Middle frontal gyrus (tissue), 1 donor: Measurements from ENCODE around the gene CHST14.
A peak's percentile ranks its signal among the peaks of the same experiment; 100 is the strongest.

Source experiments
- DNase-seq: peaks from one replicate; pipeline ENCODE4 v3.0.0-alpha.2; 2015; ENCODE audit warnings: low spot score; ENCODE audit errors: extremely low spot score

The CHST14 gene

GRCh38 chr15:40487816-40488682 is 17.3 kb downstream of the CHST14 start:
- no peak for DNase-seq

- DNase-seq, result no peak
These were observed 18.7 kb downstream of the CHST14 start for GRCh38 chr15:40489274-40490175.

- DNase-seq, result no peak
These were observed 22.5 kb downstream of the CHST14 start for GRCh38 chr15:40493089-40493840.

- DNase-seq, result no peak
These were observed 24.7 kb downstream of the CHST14 start for GRCh38 chr15:40495516-40495915.

- DNase-seq, result no peak
These were observed 27.6 kb downstream of the CHST14 start for GRCh38 chr15:40498418-40498817.

GRCh38 chr15:40498891-40499290 is 28.1 kb downstream of the CHST14 start:
- no peak for DNase-seq

- DNase-seq, result no peak
These were observed 29.1 kb downstream of the CHST14 start for GRCh38 chr15:40499931-40500330.

GRCh38 chr15:40500568-40501330 is 30.0 kb downstream of the CHST14 start:
- no peak for DNase-seq

- no peak for DNase-seq
These were observed 30.7 kb downstream of the CHST14 start for GRCh38 chr15:40501487-40501886.

- DNase-seq, result peak; percentile 22
These were observed 36.3 kb downstream of the CHST14 start for GRCh38 chr15:40506964-40507571.

GRCh38 chr15:40508216-40508615 is 37.4 kb downstream of the CHST14 start:
- no peak for DNase-seq

- no peak for DNase-seq
These were observed 39.4 kb downstream of the CHST14 start for GRCh38 chr15:40510201-40510600.

- no peak for DNase-seq
These were observed 40.3 kb downstream of the CHST14 start for GRCh38 chr15:40511093-40511471.

GRCh38 chr15:40511472-40512133 is 40.8 kb downstream of the CHST14 start:
- DNase-seq, result no peak

- DNase-seq, result no peak
These were observed 41.7 kb downstream of the CHST14 start for GRCh38 chr15:40512440-40512839.

- DNase-seq, result no peak
These were observed 42.8 kb downstream of the CHST14 start for GRCh38 chr15:40513609-40514008.

GRCh38 chr15:40516322-40516721 is 45.5 kb downstream of the CHST14 start:
- no peak for DNase-seq
